OCI-LY3 (cell line): Measurements from ENCODE around the gene KRTAP15-1.
A peak's percentile ranks its signal among the peaks of the same experiment; 100 is the strongest.

Experiments
- H2AFZ ChIP-seq: fragments of 200-600, 300-600 bp; shearing (Covaris generic); 2 replicates; pipeline ENCODE4 v1.6.0; 2014; ENCODE audit warnings: antibody characterized with exemption, low read depth, low read length
- H3K27ac ChIP-seq: fragments of 200-600, 300-600 bp; sonication (generic); 2 replicates; pipeline ENCODE4 v1.5.1; 2014; ENCODE audit warnings: mild to moderate bottlenecking, low read length, moderate library complexity, mixed read lengths
- H3K27me3 ChIP-seq: fragments of 200-600, 300-600 bp; sonication (generic); 2 replicates; pipeline ENCODE4 v1.6.1; 2014; ENCODE audit warnings: low read depth, low read length, mixed read lengths
- H3K36me3 ChIP-seq: fragments of 200-600, 300-600 bp; sonication (generic); replicated peaks from 2 replicates; pipeline ENCODE3; 2014; ENCODE audit warnings: low read depth, low read length, mixed read lengths
- H3K4me1 ChIP-seq: fragments of 300-600, 200-600 bp; sonication (generic); 2 replicates; pipeline ENCODE4 v1.6.1; 2014; ENCODE audit warnings: low read length, mixed read lengths
- H3K4me2 ChIP-seq: fragments of 200-600, 300-600 bp; sonication (generic); 2 replicates; pipeline ENCODE4 v1.6.1; 2014; ENCODE audit warnings: low read length, mixed read lengths
- H3K4me3 ChIP-seq: fragments of 300-600, 200-600 bp; sonication (generic); 2 replicates; pipeline ENCODE4 v1.5.1; 2014; ENCODE audit warnings: antibody characterized with exemption, mild to moderate bottlenecking, low read length, moderate library complexity
- H3K79me2 ChIP-seq: fragments of 300-600, 200-600 bp; shearing (Covaris generic); 2 replicates; pipeline ENCODE4 v1.6.1; 2014; ENCODE audit warnings: mild to moderate bottlenecking, low read length, mixed read lengths
- H3K9ac ChIP-seq: fragments of 300-600, 200-600 bp; shearing (Covaris generic); 2 replicates; pipeline ENCODE4 v1.6.0; 2014; ENCODE audit warnings: mild to moderate bottlenecking, low read length, moderate library complexity
- H3K9me3 ChIP-seq: fragments of 200-600, 300-600 bp; shearing (Covaris generic); 2 replicates; pipeline ENCODE4 v1.6.1; 2014; ENCODE audit warnings: low read length, mixed read lengths; ENCODE audit not compliant: insufficient read depth
- H4K20me1 ChIP-seq: fragments of 200-600, 300-600 bp; sonication (generic); 2 replicates; pipeline ENCODE4 v1.6.1; 2016; ENCODE audit warnings: low read length, mixed read lengths; ENCODE audit not compliant: insufficient read depth
- EZH2phosphoT487 ChIP-seq: fragments of 200-600 bp; shearing (Covaris generic); IDR thresholded peaks from 2 replicates; pipeline ENCODE4 v1.6.1; 2018; ENCODE audit warnings: antibody characterized with exemption, mixed run types, low read depth
- TF ChIP-seq, protein P1 (sequence below): fragments of 200-600, 300-600 bp; sonication (generic); IDR thresholded peaks from 2 replicates; pipeline ENCODE4 v1.5.1; 2014; ENCODE audit warnings: antibody characterized with exemption, low read length, low read depth

Gene KRTAP15-1

DNA sequence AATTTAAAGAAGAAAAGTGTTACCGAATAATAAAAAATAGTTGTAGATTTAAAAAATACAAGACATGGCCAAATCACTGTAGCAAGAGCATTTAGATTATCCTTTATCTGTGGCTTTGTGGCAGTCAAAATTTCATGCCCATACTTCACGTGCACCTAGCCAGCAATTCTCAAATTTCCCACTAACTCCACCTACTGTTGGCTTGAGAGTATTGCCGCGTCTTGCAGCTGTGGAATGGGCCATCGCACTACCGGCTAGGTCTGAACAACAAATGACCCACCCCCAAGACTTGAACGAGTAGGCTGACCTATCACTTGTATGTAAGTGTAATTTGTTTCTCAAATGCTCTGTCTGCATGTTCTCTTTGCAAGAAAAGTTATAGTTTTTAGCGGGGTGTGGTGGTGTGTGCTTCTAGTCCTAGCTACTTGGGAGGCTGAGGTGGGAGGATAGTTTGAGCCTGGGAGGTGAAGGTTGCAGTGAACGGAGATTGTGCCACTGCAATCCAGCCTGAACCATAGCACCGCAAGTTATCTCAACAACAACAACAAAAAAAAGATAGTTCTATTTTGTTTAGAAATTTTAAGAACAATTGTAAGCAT, 5.9 kb upstream of the KRTAP15-1 start:
- H3K9me3 ChIP-seq: no peaks in the 10 kb centered on the region
- no peak overlapping the region for H2AFZ ChIP-seq
- H3K36me3 ChIP-seq: no peaks in the 10 kb centered on the region
- H3K27me3 ChIP-seq: no peaks in the 10 kb centered on the region
- no peak overlapping the region for H3K9ac ChIP-seq
- no peak overlapping the region for H3K27ac ChIP-seq
- no peak overlapping the region for H3K4me3 ChIP-seq
- no peaks in the 10 kb centered on the region for H4K20me1 ChIP-seq
- no peaks in the 10 kb centered on the region for H3K79me2 ChIP-seq
- H3K4me2 ChIP-seq: peak overlapping the region; percentile 53
- no peaks in the 10 kb centered on the region for H3K4me1 ChIP-seq
- TF ChIP-seq, protein P1, sequence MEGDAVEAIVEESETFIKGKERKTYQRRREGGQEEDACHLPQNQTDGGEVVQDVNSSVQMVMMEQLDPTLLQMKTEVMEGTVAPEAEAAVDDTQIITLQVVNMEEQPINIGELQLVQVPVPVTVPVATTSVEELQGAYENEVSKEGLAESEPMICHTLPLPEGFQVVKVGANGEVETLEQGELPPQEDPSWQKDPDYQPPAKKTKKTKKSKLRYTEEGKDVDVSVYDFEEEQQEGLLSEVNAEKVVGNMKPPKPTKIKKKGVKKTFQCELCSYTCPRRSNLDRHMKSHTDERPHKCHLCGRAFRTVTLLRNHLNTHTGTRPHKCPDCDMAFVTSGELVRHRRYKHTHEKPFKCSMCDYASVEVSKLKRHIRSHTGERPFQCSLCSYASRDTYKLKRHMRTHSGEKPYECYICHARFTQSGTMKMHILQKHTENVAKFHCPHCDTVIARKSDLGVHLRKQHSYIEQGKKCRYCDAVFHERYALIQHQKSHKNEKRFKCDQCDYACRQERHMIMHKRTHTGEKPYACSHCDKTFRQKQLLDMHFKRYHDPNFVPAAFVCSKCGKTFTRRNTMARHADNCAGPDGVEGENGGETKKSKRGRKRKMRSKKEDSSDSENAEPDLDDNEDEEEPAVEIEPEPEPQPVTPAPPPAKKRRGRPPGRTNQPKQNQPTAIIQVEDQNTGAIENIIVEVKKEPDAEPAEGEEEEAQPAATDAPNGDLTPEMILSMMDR: peak; percentile 57
- no peak for TF ChIP-seq EZH2phosphoT487

DNA sequence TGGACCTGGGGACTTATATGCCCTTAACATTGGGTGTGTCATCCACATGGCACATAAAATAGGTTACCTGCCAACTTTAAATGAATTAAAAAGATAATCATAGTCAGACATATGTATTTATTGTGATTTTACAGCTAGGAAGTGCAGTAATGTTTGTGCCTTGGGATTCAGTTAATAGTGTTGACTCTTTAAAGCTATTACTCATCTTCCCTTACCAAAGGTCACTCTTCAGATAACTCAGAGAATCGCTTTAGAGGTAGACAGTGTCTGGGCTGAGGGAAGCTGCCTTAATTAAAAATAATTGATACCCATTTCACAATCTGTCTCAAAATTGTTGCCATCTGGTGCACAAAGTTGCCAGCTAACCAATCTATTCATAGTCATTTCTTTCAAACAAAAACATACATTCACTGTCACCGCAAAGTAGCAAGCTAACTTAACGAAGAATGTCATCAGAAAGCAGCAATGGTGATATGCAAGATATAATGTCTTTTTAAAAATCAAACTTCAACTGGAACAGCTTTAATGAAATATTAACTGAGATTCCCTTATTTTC, 3.0 kb upstream of the KRTAP15-1 start:
- TF ChIP-seq, protein P1: no peak
- no peak for TF ChIP-seq EZH2phosphoT487
- no peak overlapping the region for H3K4me2 ChIP-seq
- no peaks in the 10 kb centered on the region for H3K27me3 ChIP-seq
- no peaks in the 10 kb centered on the region for H3K9me3 ChIP-seq
- H4K20me1 ChIP-seq: no peaks in the 10 kb centered on the region
- no peak overlapping the region for H3K4me3 ChIP-seq
- H3K79me2 ChIP-seq: no peaks in the 10 kb centered on the region
- no peak overlapping the region for H3K27ac ChIP-seq
- no peaks in the 10 kb centered on the region for H3K4me1 ChIP-seq
- no peak overlapping the region for H3K9ac ChIP-seq
- H3K36me3 ChIP-seq: no peaks in the 10 kb centered on the region
- H2AFZ ChIP-seq: no peak overlapping the region

DNA sequence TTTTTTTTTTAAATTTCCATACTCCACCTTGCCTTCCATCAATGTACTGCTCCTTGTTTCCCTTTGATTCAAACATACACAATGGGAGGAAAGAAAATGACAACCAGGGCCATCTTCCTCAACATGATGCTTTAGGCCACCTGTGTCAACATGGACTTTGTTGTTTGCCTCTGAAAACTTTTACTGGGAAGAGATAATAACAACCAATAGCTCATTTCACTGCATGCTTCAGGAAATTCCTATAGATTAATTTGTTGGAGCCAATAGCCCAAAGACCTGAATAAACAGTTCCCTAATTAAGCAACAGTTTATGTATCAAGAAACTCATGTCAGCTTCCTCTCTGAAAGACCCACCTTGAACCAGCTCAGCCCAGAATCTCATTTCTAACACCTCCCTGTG, 3.2 kb downstream of the KRTAP15-1 start:
- no peak overlapping the region for H3K4me2 ChIP-seq
- TF ChIP-seq, protein P1: no peak
- TF ChIP-seq EZH2phosphoT487: no peak
- H3K27ac ChIP-seq: no peak overlapping the region
- H3K4me1 ChIP-seq: no peaks in the 10 kb centered on the region; the same call in 1 of the 2 replicates
- no peaks in the 10 kb centered on the region for H3K9me3 ChIP-seq
- no peaks in the 10 kb centered on the region for H3K36me3 ChIP-seq
- H3K4me3 ChIP-seq: no peak overlapping the region
- no peaks in the 10 kb centered on the region for H3K79me2 ChIP-seq
- H3K27me3 ChIP-seq: no peaks in the 10 kb centered on the region
- no peak overlapping the region for H2AFZ ChIP-seq
- no peak overlapping the region for H3K9ac ChIP-seq
- no peaks in the 10 kb centered on the region for H4K20me1 ChIP-seq

DNA sequence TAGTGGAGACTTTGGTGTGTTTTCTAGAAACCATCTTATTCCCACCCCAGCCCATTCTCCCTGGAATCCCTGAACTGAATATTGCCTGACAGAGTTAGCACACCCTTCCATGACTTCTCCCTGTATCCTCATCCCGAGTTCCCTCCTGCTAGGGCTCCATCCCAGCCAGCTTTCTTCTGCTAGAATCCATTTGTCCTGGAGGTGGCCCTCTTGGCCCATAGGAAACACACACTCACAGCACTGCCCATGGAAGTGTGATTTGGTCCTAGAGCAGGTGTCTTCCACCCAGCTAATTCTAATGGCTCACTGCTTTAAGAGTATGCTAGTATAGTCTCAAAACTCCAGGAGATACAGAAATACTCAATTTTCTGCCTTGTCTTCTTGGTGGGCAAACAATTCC, 4.1 kb downstream of the KRTAP15-1 start:
- H3K9ac ChIP-seq: no peak overlapping the region

More for the DNA sequence above, 4.1 kb downstream of the KRTAP15-1 start:
- no peak overlapping the region for H3K27ac ChIP-seq
- H3K4me1 ChIP-seq: no peaks in the 10 kb centered on the region; the same call in 1 of the 2 replicates
- H3K9me3 ChIP-seq: no peaks in the 10 kb centered on the region
- no peak overlapping the region for H3K4me3 ChIP-seq
- H3K4me2 ChIP-seq: no peak overlapping the region
- no peaks in the 10 kb centered on the region for H3K36me3 ChIP-seq
- H4K20me1 ChIP-seq: no peaks in the 10 kb centered on the region
- H2AFZ ChIP-seq: no peak overlapping the region
- no peaks in the 10 kb centered on the region for H3K79me2 ChIP-seq
- no peaks in the 10 kb centered on the region for H3K27me3 ChIP-seq
- TF ChIP-seq EZH2phosphoT487: no peak
- TF ChIP-seq, protein P1: no peak
